ENCODE results near the gene AJAP1. TPM values are rescaled to one million over a fixed set of nuclear protein-coding genes. Genes with fewer than 3 reads are reported as not detected.

Gene AJAP1
- total RNA-seq, 1 donor from 2014 or later: 0.17 TPM

GRCh38 chr1:4760088-4760487 lies 105.7 kb downstream of the AJAP1 start:
- H3K4me3 ChIP-seq (ENCODE audit: low read depth, low read length): no peak overlapping the region
- no peak for TF ChIP-seq CTCF (conservative IDR thresholded peaks at IDR 0.05; ENCODE audit: low read depth, low read length)
- DNase-seq (ENCODE audit: low read depth): no peak

GRCh38 chr1:4761324-4761723 lies 106.9 kb downstream of the AJAP1 start:
- H3K4me3 ChIP-seq (ENCODE audit: low read depth, low read length): no peak overlapping the region
- no peak for DNase-seq (ENCODE audit: low read depth)
- TF ChIP-seq CTCF (conservative IDR thresholded peaks at IDR 0.05; ENCODE audit: low read depth, low read length): no peak

GRCh38 chr1:4762146-4762545 lies 107.7 kb downstream of the AJAP1 start:
- no peak overlapping the region for H3K4me3 ChIP-seq (ENCODE audit: low read depth, low read length)
- DNase-seq (ENCODE audit: low read depth): no peak
- no peak for TF ChIP-seq CTCF (conservative IDR thresholded peaks at IDR 0.05; ENCODE audit: low read depth, low read length)

GRCh38 chr1:4767308-4767707 lies 112.9 kb downstream of the AJAP1 start:
- no peak overlapping the region for H3K4me3 ChIP-seq (ENCODE audit: low read depth, low read length)
- DNase-seq (ENCODE audit: low read depth): no peak
- TF ChIP-seq CTCF (conservative IDR thresholded peaks at IDR 0.05; ENCODE audit: low read depth, low read length): no peak

- DNase-seq (ENCODE audit: low read depth): no peak
- no peak for TF ChIP-seq CTCF (conservative IDR thresholded peaks at IDR 0.05; ENCODE audit: low read depth, low read length)
- no peak overlapping the region for H3K4me3 ChIP-seq (ENCODE audit: low read depth, low read length)
Observed at GRCh38 chr1:4768553-4768952, 114.1 kb downstream of the AJAP1 start.

- no peak overlapping the region for H3K4me3 ChIP-seq (ENCODE audit: low read depth, low read length)
- DNase-seq (ENCODE audit: low read depth): no peak
- no peak for TF ChIP-seq CTCF (conservative IDR thresholded peaks at IDR 0.05; ENCODE audit: low read depth, low read length)
Observed at GRCh38 chr1:4769516-4770280, 115.3 kb downstream of the AJAP1 start.

- DNase-seq (ENCODE audit: low read depth): no peak
- TF ChIP-seq CTCF (conservative IDR thresholded peaks at IDR 0.05; ENCODE audit: low read depth, low read length): no peak
- no peak overlapping the region for H3K4me3 ChIP-seq (ENCODE audit: low read depth, low read length)
Observed at GRCh38 chr1:4770713-4771112, 116.3 kb downstream of the AJAP1 start.
